Measurements from ENCODE around the gene GALNT3. TPM values are rescaled to one million over a fixed set of nuclear protein-coding genes. Genes with fewer than 3 reads are reported as not detected.

GALNT3 gene
- total and polyA plus RNA-seq, 2 donors (not counting 1 experiment from before 2014, with no cell fraction given) = 5.7 to 15.9 TPM

- no peak for ATAC-seq (ENCODE audit: low read depth)
- Mint-ChIP-seq H3K4me3 (no peak overlapping the region), H3K27me3 (no peaks in the 10 kb centered on the region)
Observed at GRCh38 chr2:165837122-165837521, 43.1 kb upstream of the GALNT3 start.

GRCh38 chr2:165835363-165835762 lies 41.3 kb upstream of the GALNT3 start:
- no peaks in the 10 kb centered on the region for H4K20me1 ChIP-seq (ENCODE audit: control insufficient read depth, insufficient read depth, low read length, poor library complexity, severe bottlenecking)
- no peaks in the 10 kb centered on the region for H3K79me2 ChIP-seq (ENCODE audit: control insufficient read depth, insufficient read depth, low read length)
- Mint-ChIP-seq H3K4me1 (no peaks in the 10 kb centered on the region), H3K4me3 (no peak overlapping the region), H3K27ac (no peak overlapping the region), H3K9me3 (ENCODE audit: insufficient read depth) (no peaks in the 10 kb centered on the region), H3K27me3 (no peaks in the 10 kb centered on the region)
- no peak overlapping the region for H3K4me3 ChIP-seq (ENCODE audit: control extremely low read depth in 1 of 5, extremely low read depth in 1 of 5, insufficient read depth in 1 of 5, low read depth in 2 of 5, low read length in 4 of 5)
- DNase-seq = no peak
- no peak overlapping the region for H3K4me2 ChIP-seq (replicated peaks; ENCODE audit: low read depth, low read length, poor library complexity, severe bottlenecking)
- no peaks in the 10 kb centered on the region for H3K4me1 ChIP-seq (ENCODE audit: control insufficient read depth in 2 of 2, insufficient read depth in 2 of 2, low read length in 2 of 2)
- no peak for ATAC-seq (ENCODE audit: low read depth)
- H3K27me3 ChIP-seq (replicated peaks in 1 of 4; ENCODE audit: control extremely low read depth in 1 of 4, control insufficient read depth in 3 of 4, insufficient read depth in 4 of 4, low read length in 3 of 4) = no peaks in the 10 kb centered on the region
- H3K36me3 ChIP-seq (replicated peaks in 1 of 2; ENCODE audit: control extremely low read depth in 1 of 2, control insufficient read depth in 1 of 2, extremely low read depth in 1 of 2, insufficient read depth in 2 of 2, low read length in 1 of 2) = no peaks in the 10 kb centered on the region
- H3K27ac ChIP-seq (ENCODE audit: low read length in 2 of 2) = no peak overlapping the region
- CTCF ChIA-PET = no interaction called here
- no peaks in the 10 kb centered on the region for H3K9me3 ChIP-seq (ENCODE audit: control extremely low read depth in 1 of 3, control insufficient read depth in 2 of 3, insufficient read depth in 1 of 3, low read length in 2 of 3)
- intact Hi-C loops (cut with micrococcal nuclease) = no loop called here
- H3K9ac ChIP-seq (ENCODE audit: low read length) = no peak overlapping the region
- H2AFZ ChIP-seq (ENCODE audit: insufficient read depth, low read depth, low read length, poor library complexity, severe bottlenecking) = no peak overlapping the region
- 100% methylated on average over 2 of the region's 2 CpGs for WGBS (ENCODE audit: insufficient coverage)
- POLR2A ChIA-PET = no interaction called here
- TF ChIP-seq, protein P1, sequence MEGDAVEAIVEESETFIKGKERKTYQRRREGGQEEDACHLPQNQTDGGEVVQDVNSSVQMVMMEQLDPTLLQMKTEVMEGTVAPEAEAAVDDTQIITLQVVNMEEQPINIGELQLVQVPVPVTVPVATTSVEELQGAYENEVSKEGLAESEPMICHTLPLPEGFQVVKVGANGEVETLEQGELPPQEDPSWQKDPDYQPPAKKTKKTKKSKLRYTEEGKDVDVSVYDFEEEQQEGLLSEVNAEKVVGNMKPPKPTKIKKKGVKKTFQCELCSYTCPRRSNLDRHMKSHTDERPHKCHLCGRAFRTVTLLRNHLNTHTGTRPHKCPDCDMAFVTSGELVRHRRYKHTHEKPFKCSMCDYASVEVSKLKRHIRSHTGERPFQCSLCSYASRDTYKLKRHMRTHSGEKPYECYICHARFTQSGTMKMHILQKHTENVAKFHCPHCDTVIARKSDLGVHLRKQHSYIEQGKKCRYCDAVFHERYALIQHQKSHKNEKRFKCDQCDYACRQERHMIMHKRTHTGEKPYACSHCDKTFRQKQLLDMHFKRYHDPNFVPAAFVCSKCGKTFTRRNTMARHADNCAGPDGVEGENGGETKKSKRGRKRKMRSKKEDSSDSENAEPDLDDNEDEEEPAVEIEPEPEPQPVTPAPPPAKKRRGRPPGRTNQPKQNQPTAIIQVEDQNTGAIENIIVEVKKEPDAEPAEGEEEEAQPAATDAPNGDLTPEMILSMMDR (IDR thresholded peaks at IDR 0.05) = no peak
- TF ChIP-seq EZH2 (IDR thresholded peaks at IDR 0.05; ENCODE audit: borderline replicate concordance, insufficient read depth, low read depth, low read length, poor library complexity, severe bottlenecking) = no peak

More at GRCh38 chr2:165837122-165837521, 43.1 kb upstream of the GALNT3 start:
- H3K27ac Mint-ChIP-seq = no peak overlapping the region
- Histone ChIP-seq H3K79me2 (ENCODE audit: control insufficient read depth, insufficient read depth, low read length) (no peaks in the 10 kb centered on the region), H3K4me3 (ENCODE audit: control extremely low read depth in 1 of 5, extremely low read depth in 1 of 5, insufficient read depth in 1 of 5, low read depth in 2 of 5, low read length in 4 of 5) (no peak overlapping the region), H3K36me3 (replicated peaks in 1 of 2; ENCODE audit: control extremely low read depth in 1 of 2, control insufficient read depth in 1 of 2, extremely low read depth in 1 of 2, insufficient read depth in 2 of 2, low read length in 1 of 2) (no peaks in the 10 kb centered on the region), H2AFZ (ENCODE audit: insufficient read depth, low read depth, low read length, poor library complexity, severe bottlenecking) (no peak overlapping the region), H4K20me1 (ENCODE audit: control insufficient read depth, insufficient read depth, low read length, poor library complexity, severe bottlenecking) (no peaks in the 10 kb centered on the region), H3K4me2 (replicated peaks; ENCODE audit: low read depth, low read length, poor library complexity, severe bottlenecking) (no peak overlapping the region), H3K27ac (ENCODE audit: low read length in 2 of 2) (no peak overlapping the region), H3K9ac (ENCODE audit: low read length) (no peak overlapping the region), H3K4me1 (ENCODE audit: control insufficient read depth in 2 of 2, insufficient read depth in 2 of 2, low read length in 2 of 2) (no peaks in the 10 kb centered on the region), H3K27me3 (replicated peaks in 1 of 4; ENCODE audit: control extremely low read depth in 1 of 4, control insufficient read depth in 3 of 4, insufficient read depth in 4 of 4, low read length in 3 of 4) (no peaks in the 10 kb centered on the region), H3K9me3 (ENCODE audit: control extremely low read depth in 1 of 3, control insufficient read depth in 2 of 3, insufficient read depth in 1 of 3, low read length in 2 of 3) (no peaks in the 10 kb centered on the region)
- ChIA-PET POLR2A (no interaction called here), CTCF (no interaction called here)
- H3K9me3 Mint-ChIP-seq (ENCODE audit: insufficient read depth) = no peaks in the 10 kb centered on the region
- intact Hi-C loops (cut with micrococcal nuclease) = no loop called here
- DNase-seq = no peak
- 91% methylated on average over 1 of the region's 3 CpGs for WGBS (ENCODE audit: insufficient coverage)
- TF ChIP-seq, protein P1 (IDR thresholded peaks at IDR 0.05) = no peak
- TF ChIP-seq EZH2 (IDR thresholded peaks at IDR 0.05; ENCODE audit: borderline replicate concordance, insufficient read depth, low read depth, low read length, poor library complexity, severe bottlenecking) = no peak
- H3K4me1 Mint-ChIP-seq = no peaks in the 10 kb centered on the region

Data from B cell (primary cell).